ES-I3 (cell line): Measurements from ENCODE around the gene GNAQ.

Experiments used
- H3K36me3 ChIP-seq: 2 replicates; pipeline ENCODE4 v1.6.1; 2013; ENCODE audit warnings: mild to moderate bottlenecking, low read length, control low read depth, moderate library complexity; ENCODE audit not compliant: insufficient read depth
- H3K4me1 ChIP-seq: 2 replicates; pipeline ENCODE4 v1.6.1; 2013; ENCODE audit warnings: mild to moderate bottlenecking, control low read depth, low read length; ENCODE audit not compliant: insufficient read depth
- H3K9ac ChIP-seq: 2 replicates; pipeline ENCODE4 v1.6.1; 2013; ENCODE audit warnings: low read depth, mild to moderate bottlenecking, low read length, moderate library complexity
- H3K9me3 ChIP-seq: 2 replicates; pipeline ENCODE4 v1.6.1; 2013; ENCODE audit warnings: mild to moderate bottlenecking, low read length, moderate library complexity; ENCODE audit not compliant: control insufficient read depth, insufficient read depth

GNAQ gene

DNA sequence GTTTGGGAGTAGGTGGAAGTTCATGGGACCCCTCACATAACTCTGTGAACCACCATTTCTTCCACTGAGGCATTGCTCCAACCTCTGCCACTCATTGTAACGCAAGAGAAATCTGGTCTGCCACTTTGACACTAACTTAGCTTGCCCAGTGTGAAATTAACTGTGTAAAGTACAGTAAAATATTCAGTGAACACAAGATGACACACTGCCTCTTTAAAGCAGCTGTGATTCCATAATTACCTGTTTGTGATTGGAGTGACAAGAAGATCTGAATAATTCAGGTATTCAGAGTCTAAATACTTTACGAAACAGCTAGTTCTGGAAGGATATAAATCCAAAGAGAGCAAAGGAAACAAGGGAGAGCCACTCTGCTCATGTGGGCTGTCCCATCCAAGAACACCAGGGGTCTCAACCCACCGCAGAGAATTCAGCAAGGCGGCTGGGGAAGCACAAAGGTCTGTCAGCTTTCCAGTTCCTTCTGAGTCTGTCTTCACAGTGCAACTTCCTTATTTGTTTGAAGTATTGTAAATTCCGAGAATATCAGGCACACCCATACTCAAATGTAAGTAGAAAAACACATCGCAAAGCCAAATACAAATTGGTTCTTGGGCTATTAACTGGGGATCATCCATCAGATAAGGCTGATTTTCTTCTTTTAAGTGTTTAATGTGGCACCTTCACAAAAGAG lies 86.9 kb downstream of the GNAQ start:
- H3K9ac ChIP-seq, result no peak overlapping the region
- peaks cover 15% of the 10 kb centered on the region; the same call in 1 of the 2 replicates for H3K4me1 ChIP-seq
- no peaks in the 10 kb centered on the region for H3K9me3 ChIP-seq
- H3K36me3 ChIP-seq, result no peaks in the 10 kb centered on the region

GRCh38 chr9:77943057-77943456 lies 88.6 kb downstream of the GNAQ start:
- H3K9me3 ChIP-seq, result no peaks in the 10 kb centered on the region
- no peak overlapping the region for H3K9ac ChIP-seq
- no peaks in the 10 kb centered on the region for H3K36me3 ChIP-seq
- H3K4me1 ChIP-seq, result peaks cover 15% of the 10 kb centered on the region; the same call in 1 of the 2 replicates

DNA sequence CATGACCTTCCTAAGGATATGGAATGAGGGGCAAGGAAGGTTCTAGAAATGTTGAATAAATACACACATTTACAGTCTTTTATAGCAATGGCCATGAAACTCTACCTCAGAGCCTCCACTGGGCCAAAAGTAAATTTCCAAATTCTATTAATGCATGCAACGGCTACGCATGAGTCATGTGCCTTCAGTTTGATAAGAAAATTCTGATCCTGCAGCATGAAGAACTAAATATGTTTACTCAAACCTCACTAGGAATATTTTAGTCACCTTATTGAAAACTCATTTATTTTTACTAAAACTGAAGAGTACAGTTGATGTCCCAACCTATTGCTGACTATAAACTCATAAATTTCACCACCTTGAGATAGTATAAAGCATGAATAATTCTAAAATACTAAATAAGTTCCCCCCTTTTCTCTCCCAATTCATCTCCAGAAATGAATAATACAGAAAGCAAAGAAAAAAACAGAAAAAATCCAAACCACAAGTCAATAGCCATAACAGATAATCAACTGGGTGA lies 92.4 kb downstream of the GNAQ start:
- no peaks in the 10 kb centered on the region for H3K4me1 ChIP-seq
- H3K36me3 ChIP-seq, result no peaks in the 10 kb centered on the region
- H3K9me3 ChIP-seq, result no peaks in the 10 kb centered on the region
- no peak overlapping the region for H3K9ac ChIP-seq

DNA sequence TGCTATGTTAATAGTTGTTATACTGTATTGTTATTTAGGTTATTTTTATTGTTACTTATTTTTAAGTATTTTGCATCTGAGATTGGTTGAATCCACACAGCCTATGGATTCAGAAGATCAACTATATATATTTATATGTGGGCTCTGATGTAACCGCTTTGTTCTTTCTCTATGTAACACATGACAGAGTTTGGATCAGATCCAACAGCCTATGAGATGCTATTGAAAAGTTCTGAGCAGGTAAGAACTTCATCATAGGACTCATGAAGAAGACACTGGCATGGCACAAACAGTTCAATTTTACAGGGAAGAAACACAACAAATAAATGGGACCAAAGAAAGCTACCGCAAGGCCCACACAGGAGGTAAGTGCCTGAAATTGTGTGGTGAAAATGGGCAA lies 93.4 kb downstream of the GNAQ start:
- H3K9me3 ChIP-seq, result no peaks in the 10 kb centered on the region
- H3K36me3 ChIP-seq, result no peaks in the 10 kb centered on the region
- 0 out of 2 replicates have a peak, but pooled peaks cover under 1% of the 10 kb centered on the region for H3K4me1 ChIP-seq
- H3K9ac ChIP-seq, result no peak overlapping the region

DNA sequence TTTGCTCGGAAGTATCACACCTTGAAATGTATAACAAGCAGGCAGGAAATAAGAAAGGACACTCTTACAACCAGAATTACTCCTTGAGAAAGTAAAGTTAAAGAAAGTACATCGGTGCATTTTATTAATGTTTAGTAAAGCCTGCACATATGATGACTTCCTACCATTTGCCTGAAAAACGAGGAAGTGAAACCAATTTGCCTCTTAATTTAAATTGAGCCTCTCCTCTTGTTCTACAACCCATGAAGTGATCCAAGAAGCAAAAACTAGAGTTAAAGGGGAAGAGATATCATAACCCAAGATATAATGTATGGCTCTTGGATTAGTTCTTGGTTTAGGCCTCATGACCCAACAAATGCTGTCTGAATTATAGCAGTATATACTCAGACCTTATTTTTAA lies 95.6 kb downstream of the GNAQ start:
- Histone ChIP-seq H3K9me3 (no peaks in the 10 kb centered on the region), H3K4me1 (0 out of 2 replicates have a peak, but pooled peaks cover 4% of the 10 kb centered on the region), H3K9ac (no peak overlapping the region), H3K36me3 (no peaks in the 10 kb centered on the region)

GRCh38 chr9:77935211-77935610 lies 96.4 kb downstream of the GNAQ start:
- H3K4me1 ChIP-seq, result 0 out of 2 replicates have a peak, but pooled peaks cover 4% of the 10 kb centered on the region
- no peak overlapping the region for H3K9ac ChIP-seq
- H3K36me3 ChIP-seq, result no peaks in the 10 kb centered on the region
- no peaks in the 10 kb centered on the region for H3K9me3 ChIP-seq

DNA sequence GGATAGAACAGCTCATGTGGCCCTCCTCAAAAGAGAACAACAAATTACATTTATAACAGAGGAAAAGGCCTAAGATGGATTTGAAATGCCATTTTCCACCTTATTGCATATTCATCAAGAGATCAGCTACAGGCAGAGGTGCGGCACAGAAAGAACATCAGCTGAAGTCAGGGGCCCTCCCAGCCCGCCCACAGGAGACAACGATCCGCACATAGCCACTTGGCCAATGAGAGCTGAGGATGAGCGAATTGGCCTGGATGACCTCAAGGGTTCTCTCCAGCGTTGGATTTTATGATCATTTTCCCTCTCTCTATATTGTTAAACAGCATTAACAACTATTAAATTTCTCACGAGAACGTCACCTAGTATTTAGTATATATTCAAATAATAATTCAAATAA lies 97.6 kb downstream of the GNAQ start:
- 0 out of 2 replicates have a peak, but pooled peaks cover 4% of the 10 kb centered on the region for H3K4me1 ChIP-seq
- no peaks in the 10 kb centered on the region for H3K36me3 ChIP-seq
- no peak overlapping the region for H3K9ac ChIP-seq
- no peaks in the 10 kb centered on the region for H3K9me3 ChIP-seq

- Histone ChIP-seq H3K36me3 (no peaks in the 10 kb centered on the region), H3K9me3 (no peaks in the 10 kb centered on the region), H3K4me1 (0 out of 2 replicates have a peak, but pooled peaks cover 4% of the 10 kb centered on the region), H3K9ac (no peak overlapping the region)
Measured at GRCh38 chr9:77933019-77933418, 98.6 kb downstream of the GNAQ start.

- H3K4me1 ChIP-seq, result 0 out of 2 replicates have a peak, but pooled peaks cover 4% of the 10 kb centered on the region
Measured at GRCh38 chr9:77929942-77930341, 101.7 kb downstream of the GNAQ start.

GRCh38 chr9:77927265-77927664 lies 104.3 kb downstream of the GNAQ start:
- Histone ChIP-seq H3K9ac (no peak overlapping the region), H3K9me3 (no peaks in the 10 kb centered on the region), H3K4me1 (no peaks in the 10 kb centered on the region), H3K36me3 (no peaks in the 10 kb centered on the region)

More at GRCh38 chr9:77929942-77930341, 101.7 kb downstream of the GNAQ start:
- Histone ChIP-seq H3K36me3 (no peaks in the 10 kb centered on the region), H3K9me3 (no peaks in the 10 kb centered on the region), H3K9ac (no peak overlapping the region)

GRCh38 chr9:77926371-77926878 lies 105.2 kb downstream of the GNAQ start:
- Histone ChIP-seq H3K9me3 (no peaks in the 10 kb centered on the region), H3K9ac (no peak overlapping the region), H3K4me1 (no peaks in the 10 kb centered on the region), H3K36me3 (no peaks in the 10 kb centered on the region)

DNA sequence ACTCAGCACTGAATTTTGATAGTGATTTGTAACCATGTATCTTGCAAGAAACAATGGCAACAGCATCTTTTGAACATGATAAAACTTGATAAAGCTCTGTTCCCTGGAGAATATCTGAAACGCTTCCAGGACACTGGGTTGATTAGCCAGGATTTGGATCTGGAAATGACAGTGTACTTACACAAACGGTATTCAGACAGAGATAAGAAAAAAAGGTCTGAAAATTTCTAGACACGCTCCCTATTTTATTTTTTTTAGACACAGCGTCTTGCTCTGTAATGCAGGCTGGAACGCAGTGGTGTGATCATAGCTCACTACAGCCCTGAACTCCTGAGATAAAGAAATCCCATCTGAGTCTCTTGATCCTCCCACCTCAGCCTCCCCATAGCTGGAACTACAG lies 109.0 kb downstream of the GNAQ start:
- Histone ChIP-seq H3K9me3 (no peaks in the 10 kb centered on the region), H3K9ac (no peak overlapping the region), H3K36me3 (no peaks in the 10 kb centered on the region), H3K4me1 (no peaks in the 10 kb centered on the region)

GRCh38 chr9:77917800-77918199 lies 113.8 kb downstream of the GNAQ start:
- peaks cover 3% of the 10 kb centered on the region; the same call in 1 of the 2 replicates for H3K4me1 ChIP-seq
- no peaks in the 10 kb centered on the region for H3K9me3 ChIP-seq
- no peak overlapping the region for H3K9ac ChIP-seq
- H3K36me3 ChIP-seq, result no peaks in the 10 kb centered on the region

DNA sequence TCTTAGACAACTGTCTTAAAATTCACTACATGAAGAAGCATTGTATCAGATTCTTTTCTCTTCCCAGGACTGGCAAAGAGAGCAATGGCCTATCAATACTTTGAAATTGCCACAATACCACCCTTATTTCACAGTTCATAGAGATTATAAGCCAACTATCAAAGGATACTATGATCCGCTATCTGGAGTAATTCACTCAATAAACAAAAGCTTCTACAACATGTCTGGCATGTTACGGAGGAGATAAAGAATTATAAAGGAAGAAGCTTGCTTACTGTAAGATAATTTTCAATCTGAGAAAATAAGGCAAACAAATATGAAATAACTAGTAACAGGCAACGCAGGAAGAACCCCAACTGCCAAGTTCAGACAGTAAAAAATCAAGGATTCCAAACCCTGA lies 114.8 kb downstream of the GNAQ start:
- Histone ChIP-seq H3K9ac (no peak overlapping the region), H3K4me1 (peaks cover 3% of the 10 kb centered on the region; the same call in 1 of the 2 replicates), H3K9me3 (no peaks in the 10 kb centered on the region), H3K36me3 (no peaks in the 10 kb centered on the region)

DNA sequence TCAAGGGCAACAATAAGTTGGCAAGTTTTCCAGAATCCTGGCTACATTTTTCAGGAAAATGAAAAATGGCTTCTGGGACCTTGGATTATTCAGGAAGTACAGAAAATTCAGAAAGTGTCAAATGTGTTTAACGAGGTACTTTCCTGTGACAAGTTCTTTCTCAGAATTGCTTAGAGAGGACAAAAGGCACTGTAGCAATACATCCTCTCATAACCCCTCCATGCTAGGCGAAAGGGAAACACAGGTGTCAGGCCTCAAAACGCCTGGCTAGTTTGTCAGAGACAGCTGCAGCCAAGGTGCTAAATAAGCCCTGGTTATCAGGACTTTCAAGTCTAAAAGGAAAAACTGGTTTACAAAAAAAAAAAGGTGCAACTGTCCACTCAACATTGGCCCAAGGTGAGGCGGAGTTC lies 115.2 kb downstream of the GNAQ start:
- Histone ChIP-seq H3K9me3 (no peaks in the 10 kb centered on the region), H3K9ac (no peak overlapping the region), H3K36me3 (no peaks in the 10 kb centered on the region), H3K4me1 (peaks cover 3% of the 10 kb centered on the region; the same call in 1 of the 2 replicates)
